Measurements from ENCODE around the gene PARG.
"Not testable (repeated sequence)": the region's sequence is repeated elsewhere in the genome, so short reads cannot be mapped to it uniquely, and the experiment has no call there.

PARG gene

GRCh38 chr10:49900406-49900805 is 41.4 kb downstream of the PARG start:
- not testable (repeated sequence) for DNase-seq

DNA sequence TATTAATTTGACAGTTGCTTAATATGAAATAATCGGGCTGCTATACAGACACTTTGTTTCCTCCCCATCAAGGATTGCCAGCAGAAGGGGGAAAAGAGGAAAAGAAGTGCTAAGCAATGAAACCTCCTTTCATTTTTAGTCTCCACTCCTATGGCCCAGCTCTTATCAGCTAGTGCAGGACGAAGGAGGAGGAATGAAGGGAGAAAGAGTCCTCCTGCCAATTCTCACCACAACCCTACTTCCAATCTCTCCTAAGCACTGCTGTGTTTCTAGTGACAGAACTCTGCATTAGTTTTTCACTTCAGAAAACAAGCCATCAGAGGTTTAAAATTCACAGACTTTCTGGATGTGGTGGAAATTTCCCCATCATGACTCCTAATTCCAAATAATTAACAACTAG is 41.8 kb downstream of the PARG start:
- not testable (repeated sequence) for DNase-seq

DNA sequence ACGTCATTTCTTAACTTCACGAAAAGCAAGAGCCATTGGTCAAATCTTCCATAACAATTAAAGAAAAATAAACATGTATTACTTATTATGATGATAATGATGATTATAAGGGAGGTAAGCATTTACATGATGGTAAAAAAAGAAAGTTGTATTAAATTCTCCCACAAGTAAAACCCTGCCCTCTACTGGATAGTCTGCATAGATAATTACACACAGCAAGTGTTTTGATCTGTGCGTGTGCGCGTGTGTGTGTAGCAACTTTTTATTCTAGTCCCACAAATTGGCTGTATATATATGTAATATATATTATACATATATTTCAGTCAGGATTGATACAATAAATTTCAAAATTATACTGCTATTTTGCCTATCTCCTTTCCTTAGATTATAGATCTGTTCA is 51.8 kb downstream of the PARG start:
- not testable (repeated sequence) for DNase-seq

DNA sequence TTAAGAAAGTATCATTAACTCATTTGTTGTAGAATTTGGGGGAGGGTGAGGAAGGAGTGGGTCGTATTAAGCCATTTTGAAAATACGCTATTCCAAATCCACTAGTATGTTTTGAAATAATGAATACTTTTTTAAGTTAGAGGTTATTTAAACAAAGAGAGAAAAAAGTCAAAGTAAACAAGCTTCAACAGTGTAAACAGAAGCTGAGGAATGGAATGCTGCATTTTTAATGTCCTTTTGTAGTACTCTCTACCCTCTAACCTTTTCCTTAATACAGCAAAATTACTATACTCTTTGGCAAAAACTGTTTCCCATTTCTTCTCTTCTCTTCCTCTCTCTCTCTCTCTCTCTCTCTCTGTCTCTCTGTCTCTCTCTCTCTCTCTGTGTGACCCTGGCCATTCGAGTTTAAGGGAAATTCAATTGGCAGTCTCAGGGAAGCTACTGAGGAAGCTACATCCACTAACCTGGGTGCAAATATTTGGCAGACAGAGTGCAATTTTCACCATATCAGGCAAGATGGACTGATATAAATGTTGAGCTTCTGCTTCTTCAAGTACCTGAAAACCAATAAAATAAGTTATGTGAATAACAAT is 57.0 kb downstream of the PARG start:
- DNase-seq = not testable (repeated sequence)

GRCh38 chr10:49883852-49884251 is 58.0 kb downstream of the PARG start:
- DNase-seq = not testable (repeated sequence)

GRCh38 chr10:49882327-49882726 is 59.5 kb downstream of the PARG start:
- not testable (repeated sequence) for DNase-seq

GRCh38 chr10:49872740-49873139 is 69.1 kb downstream of the PARG start:
- DNase-seq = not testable (repeated sequence)

- not testable (repeated sequence) for DNase-seq
These were observed 70.4 kb downstream of the PARG start for GRCh38 chr10:49871462-49871861.

DNA sequence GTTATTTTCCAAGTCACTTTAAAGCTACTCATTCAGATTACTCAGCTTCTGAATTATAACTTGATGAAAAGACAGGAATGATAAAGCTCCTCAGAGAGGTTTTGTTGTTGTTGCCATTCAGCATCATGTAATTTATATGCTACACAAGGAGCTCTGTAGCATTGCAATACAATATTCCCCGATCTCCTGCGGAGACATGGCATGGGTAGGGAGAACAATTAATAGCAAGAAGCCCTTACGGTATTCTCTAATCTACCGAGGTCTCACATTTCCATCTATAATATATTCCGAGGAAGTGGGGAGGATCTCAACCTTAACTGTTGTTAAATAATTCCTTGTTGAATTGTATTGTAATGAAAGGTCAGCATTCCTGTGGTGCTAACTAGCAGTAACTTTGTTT is 81.9 kb downstream of the PARG start:
- DNase-seq = not testable (repeated sequence)

GRCh38 chr10:49858697-49859382 is 83.0 kb downstream of the PARG start:
- not testable (repeated sequence) for DNase-seq

DNA sequence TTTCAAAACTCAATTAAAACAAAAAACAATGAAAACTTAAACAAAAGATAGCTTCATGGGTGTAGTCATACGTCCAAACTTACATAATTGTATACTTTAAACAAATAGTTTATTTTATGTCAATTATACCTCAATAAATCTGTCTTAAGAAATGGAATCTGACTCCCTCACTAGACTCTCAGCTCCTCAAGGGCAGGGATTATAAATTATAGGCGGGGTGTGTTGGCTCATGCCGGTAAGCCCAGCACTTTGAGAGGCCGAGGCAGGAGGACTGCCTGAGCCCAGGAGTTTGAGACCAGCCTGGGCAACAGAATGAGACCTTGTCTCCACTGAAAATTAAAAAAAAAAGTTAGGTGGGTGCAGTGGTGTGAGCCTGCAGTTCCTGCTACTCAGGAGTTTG is 92.3 kb downstream of the PARG start:
- not testable (repeated sequence) for DNase-seq

GRCh38 chr10:49844775-49845595 is 96.8 kb downstream of the PARG start:
- DNase-seq = no peak

DNA sequence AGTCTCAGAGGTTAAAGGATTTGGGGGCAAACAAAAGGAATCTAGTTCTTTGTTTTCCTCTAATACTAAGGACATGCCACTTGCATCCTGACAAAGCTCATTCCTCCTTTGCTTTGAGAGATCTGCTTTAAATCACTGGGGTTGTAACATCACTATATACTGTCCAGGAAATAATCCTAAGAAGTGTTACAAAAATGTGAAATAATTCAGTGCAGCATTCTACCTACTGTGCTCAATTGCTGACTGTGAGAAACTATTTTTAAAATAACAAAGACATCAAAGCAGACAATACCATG is 99.5 kb downstream of the PARG start:
- not testable (repeated sequence) for DNase-seq

- no peak for DNase-seq
These were observed 100.1 kb downstream of the PARG start for GRCh38 chr10:49841615-49842332.

GRCh38 chr10:49837685-49838084 is 104.1 kb downstream of the PARG start:
- no peak for DNase-seq

- DNase-seq = no peak
These were observed 104.8 kb downstream of the PARG start for GRCh38 chr10:49837051-49837478.

DNA sequence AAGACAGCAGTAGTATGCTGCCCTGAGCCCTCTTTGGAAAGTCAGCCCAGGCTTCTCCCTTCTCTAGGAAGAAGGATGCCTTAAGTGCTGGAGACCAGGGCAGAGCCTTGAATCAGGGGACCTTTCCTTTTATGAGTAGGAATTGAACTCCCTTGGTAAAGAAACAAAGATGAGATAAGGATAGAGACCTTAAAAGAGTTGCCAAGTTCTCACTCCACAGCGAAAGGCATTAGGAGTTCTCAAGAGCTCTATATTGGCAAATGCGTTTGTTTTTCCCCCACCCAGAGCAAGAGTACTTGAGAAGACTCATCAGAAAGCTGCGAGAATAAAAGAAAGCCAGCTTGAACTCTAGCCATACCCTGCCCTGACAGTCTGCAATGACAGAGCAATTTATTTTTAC is 106.9 kb downstream of the PARG start:
- DNase-seq = no peak

DNA sequence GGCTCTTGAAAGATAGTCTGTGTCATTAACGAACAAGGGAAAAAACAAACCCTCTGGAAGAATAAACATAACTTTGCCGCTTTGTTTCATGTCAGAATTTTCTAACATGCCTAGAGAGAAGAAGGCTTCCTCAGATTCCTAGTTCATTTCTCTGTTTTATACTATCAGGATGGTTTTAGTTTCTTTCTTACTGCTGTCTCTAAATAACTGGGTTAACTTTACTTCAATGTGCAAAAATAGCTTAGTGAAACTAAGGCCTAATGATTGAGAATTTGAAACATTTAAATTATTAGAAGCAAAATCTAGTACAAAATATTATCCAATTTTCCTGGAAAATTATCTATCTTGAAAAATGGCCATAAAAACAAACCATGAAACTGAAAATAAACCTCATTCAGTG is 107.6 kb downstream of the PARG start:
- DNase-seq = no peak

GRCh38 chr10:49833168-49833567 is 108.7 kb downstream of the PARG start:
- DNase-seq = no peak

- no peak for DNase-seq
These were observed 110.3 kb downstream of the PARG start for GRCh38 chr10:49831352-49832035.

- no peak for DNase-seq
These were observed 111.0 kb downstream of the PARG start for GRCh38 chr10:49830846-49831245.

- DNase-seq = no peak
These were observed 111.8 kb downstream of the PARG start for GRCh38 chr10:49830016-49830415.

- no peak for DNase-seq
These were observed 114.5 kb downstream of the PARG start for GRCh38 chr10:49827297-49827696.
